Measurements from ENCODE around the gene EIF2B1. TPM values are rescaled to one million over a fixed set of nuclear protein-coding genes. Genes with fewer than 3 reads are reported as not detected.
"Not testable (repeated sequence)": the region's sequence is repeated elsewhere in the genome, so short reads cannot be mapped to it uniquely, and the experiment has no call there.

EIF2B1 gene
- polyA plus RNA-seq, 3 donors, result 19.1 to 32.3 (median 28.8) TPM

DNA sequence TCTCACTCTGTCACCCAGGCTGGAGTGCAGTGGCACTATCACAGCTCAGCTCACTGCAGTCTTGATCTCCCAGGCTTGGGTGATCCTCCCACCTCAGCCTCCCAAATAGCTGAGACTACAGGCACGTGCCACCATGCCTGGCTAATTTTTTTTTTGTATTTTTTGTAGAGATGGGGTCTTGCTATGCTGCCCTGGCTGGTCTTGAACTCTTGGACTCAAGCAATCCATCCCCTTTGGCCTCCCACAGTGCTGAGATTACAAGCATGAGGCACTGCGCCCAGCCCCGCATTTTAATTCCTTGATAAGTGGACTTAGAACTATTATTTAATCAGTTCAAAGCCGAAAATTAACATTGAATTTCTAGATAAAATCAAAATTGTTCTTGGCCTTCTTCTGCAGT, 54.7 kb downstream of the EIF2B1 start:
- 91 to 97% (median 96%) methylated on average over 4 of the region's 4 CpGs for WGBS, 3 donors
- not testable (repeated sequence) for H3K27ac ChIP-seq (ENCODE audit: low read depth, low read length)

DNA sequence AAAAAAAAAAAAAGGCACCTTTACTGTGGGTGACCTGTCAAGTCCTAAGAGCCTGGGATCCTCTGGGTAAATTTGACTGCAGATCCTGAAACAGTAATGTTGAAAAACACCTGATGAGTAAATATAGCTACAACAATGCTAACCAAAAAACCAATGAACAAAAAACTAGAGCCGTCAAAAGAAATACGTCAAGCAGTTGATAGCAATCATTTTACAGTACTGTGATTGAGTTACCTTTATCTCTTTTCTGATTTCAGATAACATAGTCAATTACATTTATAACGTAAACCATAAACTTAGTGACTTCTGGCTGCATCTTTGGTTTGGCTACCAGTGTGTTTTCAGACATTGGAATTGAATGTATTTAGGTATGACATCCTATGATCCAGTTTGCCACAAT, 55.2 kb downstream of the EIF2B1 start:
- H3K27ac ChIP-seq (ENCODE audit: low read depth, low read length), result no peak overlapping the region
- WGBS, 3 donors, result 88 to 95% (median 93%) methylated on average over 3 of the region's 3 CpGs

DNA sequence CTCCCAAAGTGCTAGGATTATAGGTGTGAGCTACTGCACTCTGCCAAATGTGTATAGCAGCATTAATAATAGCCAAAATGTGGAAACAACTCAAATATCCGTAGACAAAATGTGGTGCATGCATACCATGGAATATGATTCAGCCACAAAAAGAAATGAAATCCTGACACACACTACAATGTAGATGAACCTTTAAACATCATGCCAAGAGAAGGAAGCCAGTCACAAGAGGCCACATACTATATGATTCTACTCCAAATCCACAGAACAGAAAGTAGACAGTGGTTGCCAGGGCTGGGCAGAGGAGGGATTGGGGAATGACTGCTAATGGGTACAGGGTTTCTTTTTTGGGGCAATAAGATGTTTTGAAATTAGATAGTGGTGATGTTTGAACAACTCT, 56.9 kb downstream of the EIF2B1 start:
- WGBS, 3 donors, result 88 to 95% (median 90%) methylated on average over 1 of the region's 1 CpG

DNA sequence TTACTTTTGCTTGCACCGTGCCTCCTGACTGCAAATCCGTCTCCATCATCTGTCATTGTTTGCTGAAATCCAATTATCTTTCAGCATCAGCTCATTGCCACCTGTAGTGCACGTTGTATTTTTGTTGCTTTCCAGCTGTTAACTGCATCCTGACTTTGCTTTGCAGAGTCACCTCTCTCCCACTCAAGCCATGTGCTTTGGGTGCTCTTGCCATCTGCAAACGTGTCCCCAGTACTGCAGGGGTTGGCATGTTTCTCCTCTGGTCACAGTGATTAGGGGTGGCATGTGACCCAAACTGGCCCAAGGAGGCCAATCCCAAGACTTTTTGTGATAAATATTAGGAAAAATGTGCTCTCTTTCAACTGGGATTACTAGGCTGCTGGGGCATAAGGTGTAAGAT, 59.6 kb downstream of the EIF2B1 start:
- 28 to 44% (median 41%) methylated on average over 4 of the region's 4 CpGs for WGBS, 3 donors

More for the DNA sequence above, 56.9 kb downstream of the EIF2B1 start:
- H3K27ac ChIP-seq (ENCODE audit: low read depth, low read length), result no peak overlapping the region

DNA sequence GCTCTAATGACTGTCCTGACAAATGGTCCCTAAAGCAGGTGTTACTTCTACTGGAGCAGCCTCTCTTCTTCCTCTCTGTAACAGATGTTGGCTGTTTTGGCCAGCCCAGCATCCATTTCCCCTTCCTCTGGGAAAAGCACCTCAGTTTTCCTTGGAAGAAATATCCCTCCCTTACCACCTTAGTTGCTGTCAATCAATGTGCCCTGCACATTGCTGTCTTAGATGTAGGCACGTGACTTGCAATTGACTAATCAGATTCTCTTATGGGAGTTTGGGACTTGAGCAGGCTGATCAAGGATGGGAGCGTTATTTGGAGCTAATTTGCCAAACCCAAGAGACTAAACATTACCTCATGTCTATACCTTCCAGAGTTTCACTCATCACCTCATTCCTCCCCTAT, 61.1 kb downstream of the EIF2B1 start:
- no peak overlapping the region for H3K27ac ChIP-seq (ENCODE audit: low read depth, low read length)
- WGBS, 3 donors, result 55 to 62% (median 60%) methylated on average over 2 of the region's 2 CpGs

More for the DNA sequence above, 59.6 kb downstream of the EIF2B1 start:
- H3K27ac ChIP-seq (ENCODE audit: low read depth, low read length), result no peak overlapping the region

DNA sequence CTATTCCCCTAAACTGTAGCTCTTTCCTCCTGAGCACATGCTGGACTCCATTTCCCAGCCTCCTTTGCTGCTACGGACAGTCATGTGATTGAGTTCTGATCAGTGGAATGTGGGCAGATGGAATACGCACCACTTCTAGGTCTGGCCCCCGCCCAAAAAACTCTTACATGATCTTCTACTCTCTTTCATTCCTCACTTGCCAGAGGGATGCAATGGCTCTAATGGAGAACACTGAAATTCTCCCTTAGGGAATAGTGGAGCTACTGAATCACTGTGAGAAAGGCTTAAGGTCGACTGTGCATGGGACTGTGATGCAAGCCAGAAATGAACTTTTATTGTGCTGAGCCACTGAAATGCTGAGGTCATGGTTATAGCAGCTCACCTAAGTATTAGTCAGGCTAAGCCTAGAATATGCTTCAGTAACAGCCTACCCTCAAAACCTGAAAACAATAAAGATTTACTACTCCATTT, 62.1 kb downstream of the EIF2B1 start:
- 38 to 45% (median 42%) methylated on average over 4 of the region's 4 CpGs for WGBS, 3 donors
- no peak overlapping the region for H3K27ac ChIP-seq (ENCODE audit: low read depth, low read length)

Other genes starting within 250 kb of the EIF2B1 start
- 10 to 100 TPM; 15.0 to 20.8 (median 15.2) TPM for gene KMT5A, start 249.6 kb downstream of the EIF2B1 start, polyA plus RNA-seq
- gene RILPL2, start 197.0 kb downstream of the EIF2B1 start, polyA plus RNA-seq, result 10 to 100 TPM in 1 of 3 donors, 1 to 10 TPM in 2; 2.0 to 11.7 (median 7.8) TPM
- 10 to 100 TPM; 10.5 to 23.8 (median 21.7) TPM for gene SNRNP35, start 175.5 kb downstream of the EIF2B1 start, polyA plus RNA-seq
- 10 to 100 TPM in 1 of 3 donors, 1 to 10 TPM in 2; 3.4 to 10.7 (median 9.0) TPM for gene RILPL1, start 100.0 kb downstream of the EIF2B1 start, polyA plus RNA-seq
- 100 to 1,000 TPM in 2 of 3 donors, 10 to 100 TPM in 1; 91.1 to 125 (median 119) TPM for gene TMED2, start 49.1 kb downstream of the EIF2B1 start, polyA plus RNA-seq
- 10 to 100 TPM in 1 of 3 donors, 1 to 10 TPM in 2; 8.2 to 15.8 (median 8.3) TPM for gene DDX55, start 31.6 kb downstream of the EIF2B1 start, polyA plus RNA-seq
- 10 to 100 TPM in 2 of 3 donors, 1 to 10 TPM in 1; 4.0 to 15.4 (median 12.9) TPM for gene GTF2H3, start 143 bp upstream of the EIF2B1 start, polyA plus RNA-seq
- 1 to 10 TPM; 3.3 to 4.3 (median 3.4) TPM for gene TCTN2, start 37.4 kb upstream of the EIF2B1 start, polyA plus RNA-seq
- 10 to 100 TPM in 1 of 3 donors, 1 to 10 TPM in 2; 3.1 to 10.4 (median 4.6) TPM for gene ATP6V0A2, start 78.7 kb upstream of the EIF2B1 start, polyA plus RNA-seq
- gene DNAH10, start 128.6 kb upstream of the EIF2B1 start, polyA plus RNA-seq, result under 1 TPM; 0.24 to 0.67 (median 0.26) TPM